Measurements from ENCODE around the gene PAM.
A peak's percentile ranks its signal among the peaks of the same experiment; 100 is the strongest.

The PAM gene

DNA sequence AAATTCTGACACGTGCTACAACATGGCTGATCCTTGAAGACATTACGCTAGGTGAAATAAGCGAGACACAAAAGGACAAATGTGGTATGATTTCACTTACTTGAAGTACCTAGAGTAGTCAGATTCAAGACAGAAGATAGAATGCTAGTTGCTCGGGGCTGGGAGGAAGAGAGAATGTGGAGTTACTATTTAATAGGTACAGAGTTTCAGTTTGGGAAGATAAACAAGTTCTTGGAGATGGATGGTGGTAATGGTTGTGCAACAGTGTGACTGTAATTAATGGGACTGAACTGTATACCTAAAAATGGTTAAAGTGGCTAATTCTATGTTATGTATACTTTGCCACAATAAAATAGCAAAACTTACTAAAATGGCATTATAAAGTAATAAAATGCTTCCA is 34.4 kb downstream of the PAM start:
- TF ChIP-seq, protein P1, sequence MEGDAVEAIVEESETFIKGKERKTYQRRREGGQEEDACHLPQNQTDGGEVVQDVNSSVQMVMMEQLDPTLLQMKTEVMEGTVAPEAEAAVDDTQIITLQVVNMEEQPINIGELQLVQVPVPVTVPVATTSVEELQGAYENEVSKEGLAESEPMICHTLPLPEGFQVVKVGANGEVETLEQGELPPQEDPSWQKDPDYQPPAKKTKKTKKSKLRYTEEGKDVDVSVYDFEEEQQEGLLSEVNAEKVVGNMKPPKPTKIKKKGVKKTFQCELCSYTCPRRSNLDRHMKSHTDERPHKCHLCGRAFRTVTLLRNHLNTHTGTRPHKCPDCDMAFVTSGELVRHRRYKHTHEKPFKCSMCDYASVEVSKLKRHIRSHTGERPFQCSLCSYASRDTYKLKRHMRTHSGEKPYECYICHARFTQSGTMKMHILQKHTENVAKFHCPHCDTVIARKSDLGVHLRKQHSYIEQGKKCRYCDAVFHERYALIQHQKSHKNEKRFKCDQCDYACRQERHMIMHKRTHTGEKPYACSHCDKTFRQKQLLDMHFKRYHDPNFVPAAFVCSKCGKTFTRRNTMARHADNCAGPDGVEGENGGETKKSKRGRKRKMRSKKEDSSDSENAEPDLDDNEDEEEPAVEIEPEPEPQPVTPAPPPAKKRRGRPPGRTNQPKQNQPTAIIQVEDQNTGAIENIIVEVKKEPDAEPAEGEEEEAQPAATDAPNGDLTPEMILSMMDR (IDR thresholded peaks at IDR 0.05; ENCODE audit: insufficient read depth, low read depth, low read length, missing control alignments): no peak

DNA sequence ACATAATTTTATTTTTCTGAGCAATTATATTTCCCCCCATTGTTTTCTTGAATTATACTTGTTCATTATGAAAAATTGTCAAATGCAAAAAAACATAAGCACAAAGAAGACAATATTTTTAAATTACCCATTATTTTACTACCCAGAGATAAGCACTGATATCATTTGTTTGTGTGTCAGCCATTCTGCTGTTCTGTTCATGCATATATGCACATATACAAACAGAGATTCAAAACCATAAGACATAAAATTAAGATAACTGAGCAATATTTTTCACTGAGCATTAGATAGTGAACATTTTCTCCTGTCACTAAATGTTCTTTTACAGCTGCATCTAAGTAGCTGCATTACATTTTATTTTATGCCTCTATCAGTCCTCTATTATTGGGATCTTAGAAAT is 35.6 kb downstream of the PAM start:
- H3K4me3 ChIP-seq (ENCODE audit: low read length): no peak overlapping the region
- no peak for DNase-seq (ENCODE audit: low read depth)
- TF ChIP-seq, protein P1 (IDR thresholded peaks at IDR 0.05; ENCODE audit: insufficient read depth, low read depth, low read length, missing control alignments): no peak

More for the DNA sequence above, 34.4 kb downstream of the PAM start:
- DNase-seq (ENCODE audit: low read depth): no peak
- H3K4me3 ChIP-seq (ENCODE audit: low read length): no peak overlapping the region

DNA sequence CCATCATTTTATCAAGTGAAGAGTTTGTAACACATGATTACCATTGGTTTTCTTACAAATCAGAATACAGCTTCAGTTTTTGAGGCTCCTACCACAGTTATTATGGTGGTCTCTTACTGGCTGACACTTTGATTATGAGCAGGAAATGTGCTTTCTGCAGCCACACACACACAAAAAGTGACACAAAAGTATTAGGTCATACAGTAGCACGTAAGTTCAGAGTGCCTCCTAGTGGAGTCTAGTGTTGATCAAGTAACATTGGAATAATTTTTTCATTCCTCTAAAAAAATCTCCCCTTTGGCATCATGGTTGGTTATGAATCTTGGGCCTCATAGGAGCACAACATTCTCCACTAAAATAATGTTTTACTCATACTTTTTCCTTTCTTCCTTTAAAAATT is 37.6 kb downstream of the PAM start:
- TF ChIP-seq, protein P1 (IDR thresholded peaks at IDR 0.05; ENCODE audit: insufficient read depth, low read depth, low read length, missing control alignments): peak; percentile 15
- H3K4me3 ChIP-seq (ENCODE audit: low read length): no peak overlapping the region
- DNase-seq (ENCODE audit: low read depth): peak; percentile 35

DNA sequence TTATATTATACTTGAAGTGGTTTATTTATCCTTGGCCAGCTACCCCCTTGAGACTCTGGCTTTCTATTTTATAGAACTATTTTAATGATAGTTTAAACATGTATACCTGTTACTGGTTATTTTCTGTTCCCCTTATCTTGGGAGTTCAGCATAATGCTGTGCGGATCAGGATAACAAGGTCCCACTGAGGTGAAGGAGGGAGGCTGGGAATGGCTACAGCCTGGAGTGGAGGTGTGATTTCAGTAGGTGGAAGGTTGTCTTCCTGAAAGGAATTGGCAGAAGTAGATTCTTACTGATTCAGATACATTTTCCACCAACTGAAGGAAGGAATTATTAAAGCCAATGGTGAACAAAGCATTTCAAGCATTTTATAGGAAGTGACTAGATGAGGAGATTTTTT is 38.9 kb downstream of the PAM start:
- TF ChIP-seq, protein P1 (IDR thresholded peaks at IDR 0.05; ENCODE audit: insufficient read depth, low read depth, low read length, missing control alignments): no peak
- no peak for DNase-seq (ENCODE audit: low read depth)

DNA sequence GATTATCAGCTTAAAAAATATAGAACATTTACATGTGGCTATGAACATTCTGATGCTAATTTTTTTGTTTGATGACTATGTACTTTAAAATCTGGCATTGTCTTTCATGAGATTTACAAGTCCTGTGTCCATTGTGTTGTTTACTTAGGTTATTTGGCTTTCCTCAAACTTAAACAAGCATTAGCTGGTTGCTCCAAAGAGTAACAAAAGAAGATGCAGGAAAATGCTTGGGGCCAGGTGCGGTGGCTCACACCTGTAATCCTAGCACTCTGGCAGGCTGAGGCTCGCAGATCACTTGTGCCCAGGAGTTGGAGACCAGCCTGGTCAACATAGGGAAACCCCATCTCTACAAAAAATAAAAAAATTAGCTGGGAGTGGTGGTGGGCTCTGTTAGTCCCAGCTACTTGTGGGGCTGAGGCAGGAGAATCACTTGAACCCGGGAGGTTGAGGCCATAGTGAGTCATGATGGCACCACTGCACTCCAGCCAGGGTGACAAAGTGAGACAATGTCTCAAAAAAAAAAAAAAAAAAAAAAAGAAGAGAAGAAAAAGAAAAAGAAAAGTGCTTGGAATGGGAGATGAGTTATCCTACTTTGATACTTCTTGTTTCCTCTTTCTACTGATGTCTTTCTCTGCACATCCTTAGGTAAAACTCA is 39.7 kb downstream of the PAM start:
- TF ChIP-seq, protein P1 (IDR thresholded peaks at IDR 0.05; ENCODE audit: insufficient read depth, low read depth, low read length, missing control alignments): no peak
- DNase-seq (ENCODE audit: low read depth): peak; percentile 48
- no peak overlapping the region for H3K4me3 ChIP-seq (ENCODE audit: low read length)

More for the DNA sequence above, 38.9 kb downstream of the PAM start:
- no peak overlapping the region for H3K4me3 ChIP-seq (ENCODE audit: low read length)

DNA sequence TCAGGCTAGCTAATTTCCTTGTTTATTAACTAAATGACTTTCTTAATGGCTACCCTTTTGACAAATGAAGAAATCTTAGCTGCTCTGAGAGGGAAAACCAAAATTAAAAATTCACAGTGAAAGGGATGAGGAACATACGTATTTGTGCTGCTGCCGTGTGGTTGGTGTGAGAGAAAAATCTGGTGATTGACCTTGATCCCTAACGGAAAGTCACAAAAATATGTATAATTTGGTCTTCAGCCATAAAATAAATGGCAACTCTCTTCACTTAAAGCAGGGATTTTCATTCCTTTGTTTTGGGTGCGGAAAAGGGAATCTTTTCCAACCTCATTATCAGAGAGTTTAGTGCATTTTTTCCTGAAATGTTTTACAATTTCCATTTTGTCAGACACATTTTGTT is 40.4 kb downstream of the PAM start:
- TF ChIP-seq, protein P1 (IDR thresholded peaks at IDR 0.05; ENCODE audit: insufficient read depth, low read depth, low read length, missing control alignments): no peak
- no peak overlapping the region for H3K4me3 ChIP-seq (ENCODE audit: low read length)
- no peak for DNase-seq (ENCODE audit: low read depth)

DNA sequence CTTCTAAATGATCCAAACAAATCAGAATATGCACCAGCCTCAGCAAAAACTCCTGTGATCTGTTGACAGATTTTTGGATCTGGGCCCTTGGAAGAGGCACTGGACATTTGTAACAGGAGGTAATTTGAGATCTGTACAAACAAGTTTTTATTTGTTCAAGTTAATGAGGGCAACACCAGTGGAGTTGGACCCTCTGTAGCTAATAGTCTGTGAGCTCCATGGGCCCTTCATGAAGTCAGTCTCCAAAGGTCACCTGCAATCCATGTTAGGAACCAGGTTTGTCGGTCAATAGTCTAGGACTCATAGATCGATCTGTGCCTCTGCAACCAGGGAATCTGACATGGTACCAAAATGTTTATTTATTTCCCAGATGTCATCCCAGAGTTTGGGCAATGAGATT is 40.9 kb downstream of the PAM start:
- no peak overlapping the region for H3K4me3 ChIP-seq (ENCODE audit: low read length)
- TF ChIP-seq, protein P1 (IDR thresholded peaks at IDR 0.05; ENCODE audit: insufficient read depth, low read depth, low read length, missing control alignments): no peak
- DNase-seq (ENCODE audit: low read depth): no peak
